Spinal cord (tissue), 10 donors: ENCODE results near the gene SELENOV. TPM values are rescaled to one million over a fixed set of nuclear protein-coding genes. Genes with fewer than 3 reads are reported as not detected.
A peak's percentile ranks its signal among the peaks of the same experiment; 100 is the strongest.

Experiments used
- DNase-seq, 6 donors: peaks; one replicate each; pipeline versions ENCODE4 v3.0.0 to v3.0.0-alpha.2; 2013 to 2015; ENCODE audit warnings: low spot score in 6 of 6, low read depth in 4 of 6
- H3K27ac ChIP-seq: one replicate; pipeline ENCODE4 v1.5.1; 2013; ENCODE audit warnings: low read depth, low read length, control low read depth
- H3K27me3 ChIP-seq: one replicate; pipeline ENCODE4 v1.6.1; 2013; ENCODE audit warnings: low read length; ENCODE audit not compliant: control insufficient read depth, insufficient read depth
- H3K36me3 ChIP-seq: one replicate; pipeline ENCODE4 v1.6.1; 2013; ENCODE audit warnings: low read length; ENCODE audit not compliant: control insufficient read depth, insufficient read depth
- H3K4me1 ChIP-seq: one replicate; pipeline ENCODE4 v1.6.1; 2013; ENCODE audit warnings: low read length; ENCODE audit not compliant: control insufficient read depth, insufficient read depth
- H3K4me3 ChIP-seq: one replicate; pipeline ENCODE4 v1.5.1; 2013; ENCODE audit warnings: low read depth, low read length, control low read depth
- H3K9me3 ChIP-seq: one replicate; pipeline ENCODE4 v1.6.1; 2013; ENCODE audit warnings: low read length; ENCODE audit not compliant: control insufficient read depth, insufficient read depth
- WGBS: methylation state at CpG from one replicate; pipeline ENCODE4 v1.1.5; 2013; ENCODE audit warnings: missing lambda C conversion rate; ENCODE audit not compliant: insufficient coverage; 5-methylcytosine and 5-hydroxymethylcytosine counted together
- polyA plus RNA-seq, 2 donors: library from polyadenylated mRNA; unstranded; fragments of 120-200 nt; gene quantifications; one replicate each; pipeline ENCODE4 v1.2.1, GENCODE V29; 2013; ENCODE audit not compliant: insufficient read length in 2 of 2
- total RNA-seq, 2 donors: library from RNA; depleted of rRNA in 1 of 2; stranded (reverse); fragments of 120-200 nt in 1 of 2; fragments of >200 nt in 1 of 2; gene quantifications; one replicate each; pipeline versions ENCODE4 v1.2.3 to v1.2.4, GENCODE V29; 2013 to 2014
- donor health status: healthy.

SELENOV gene
- total and polyA plus RNA-seq, 4 donors = 0.54 to 1.7 (median 0.77) TPM; not detected in 1

DNA sequence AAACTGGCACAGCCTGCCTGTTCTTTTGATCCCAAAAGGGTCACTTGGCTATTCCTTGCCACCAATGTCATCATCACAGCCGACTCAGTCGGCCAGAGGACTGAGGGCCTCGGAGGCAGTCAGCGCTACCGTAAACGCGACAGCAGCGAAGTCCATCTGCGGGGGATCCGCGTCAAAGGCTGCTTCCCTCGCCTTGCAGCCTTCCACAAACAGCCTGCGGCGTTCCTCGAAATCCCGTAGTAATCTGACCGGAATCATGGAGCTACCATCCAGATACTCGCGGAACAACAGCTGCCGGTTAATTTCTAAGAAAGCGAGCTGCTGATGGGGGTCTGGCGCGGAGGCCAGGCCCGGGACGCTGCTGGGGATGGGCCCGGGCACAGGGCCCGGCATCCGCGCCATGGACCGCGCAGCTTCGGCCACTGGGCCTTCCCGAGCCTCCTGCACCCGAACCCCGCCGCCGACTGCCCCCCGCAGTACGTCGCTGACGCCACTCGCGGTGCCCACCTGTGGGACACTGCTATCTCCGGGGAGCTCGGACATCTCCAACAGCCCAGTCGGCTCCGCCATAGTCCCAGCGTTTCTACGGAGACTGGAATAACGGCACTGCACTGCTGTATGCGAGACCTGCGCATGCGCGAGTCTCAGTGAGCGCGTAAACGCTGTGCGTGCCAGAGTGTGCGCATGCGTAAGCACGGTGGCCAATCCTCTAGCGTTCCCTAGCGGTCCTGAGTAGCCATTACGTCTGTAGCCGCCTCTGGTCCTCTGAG is 17.5 kb downstream of the SELENOV start, which contains the start of gene EID2B:
TSS of gene EID2B (minus strand) at position 620 of the 770 bp plus-strand sequence. CDS start at position 570, 50 bp downstream.
- Histone ChIP-seq H3K4me1 (peaks cover 12% of the 10 kb centered on the region), H3K4me3 (peak within 1 kb of the TSS; percentile 77), H3K36me3 (peaks cover 19% of the 10 kb centered on the region), H3K27me3 (no peaks in the 10 kb centered on the region), H3K27ac (peak within 1 kb of the TSS; percentile 81), H3K9me3 (no peaks in the 10 kb centered on the region)
- 0% methylated on average over 65 of the region's 65 CpGs for WGBS
- peak; percentile 96 to 99 (median 98) for DNase-seq

DNA sequence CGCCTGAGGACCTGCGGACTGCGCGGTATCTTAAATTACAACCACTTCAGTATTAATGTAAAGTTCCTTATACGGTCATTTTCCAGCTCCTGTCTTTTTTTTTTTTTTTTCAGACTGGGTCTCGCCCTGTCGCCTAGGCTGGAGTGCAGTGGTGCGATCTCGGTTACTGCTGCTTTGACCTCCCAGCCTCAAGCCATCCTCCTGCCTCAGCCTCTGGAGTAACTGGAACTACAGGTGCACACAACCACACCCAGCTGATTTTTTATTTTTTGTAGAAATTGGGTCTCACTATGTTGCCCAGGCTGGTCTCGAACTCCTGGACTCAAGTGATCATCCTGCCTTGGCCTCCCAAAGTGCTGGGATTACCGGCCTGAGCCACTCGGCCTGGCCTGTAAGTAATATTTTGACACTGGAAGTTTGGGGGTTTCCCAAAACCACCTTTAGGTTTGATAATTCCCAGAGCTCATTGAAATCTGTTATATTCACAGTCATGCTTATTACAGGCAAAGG is 18.1 kb downstream of the SELENOV start:
- DNase-seq = no peak
- H3K36me3 ChIP-seq = peaks cover 17% of the 10 kb centered on the region
- H3K27ac ChIP-seq = no peak overlapping the region
- H3K27me3 ChIP-seq = no peaks in the 10 kb centered on the region
- 4% methylated on average over 4 of the region's 12 CpGs for WGBS
- peaks cover 12% of the 10 kb centered on the region for H3K4me1 ChIP-seq
- peak overlapping the region; percentile 77 for H3K4me3 ChIP-seq
- H3K9me3 ChIP-seq = no peaks in the 10 kb centered on the region

DNA sequence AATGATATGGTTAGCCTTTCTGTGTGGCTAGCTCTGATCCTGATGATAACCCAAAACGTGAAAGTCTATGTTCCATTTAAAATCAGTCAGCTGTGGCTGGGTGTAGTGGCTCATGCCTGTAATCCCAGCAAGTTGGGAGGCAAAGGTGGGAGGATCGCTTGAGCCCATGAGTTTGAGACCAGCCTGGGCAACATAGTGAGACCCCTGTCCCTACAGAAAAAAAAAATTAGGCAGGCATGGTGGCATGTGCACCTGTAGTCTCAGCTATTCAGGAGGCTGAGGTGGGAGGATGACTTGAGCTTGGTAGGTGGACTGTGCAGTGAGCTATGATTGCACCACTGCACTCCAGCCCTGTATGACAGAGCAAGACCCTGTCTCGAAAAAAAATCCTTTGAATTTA is 18.9 kb downstream of the SELENOV start:
- no peaks in the 10 kb centered on the region for H3K27me3 ChIP-seq
- no peak for DNase-seq
- H3K4me1 ChIP-seq = peaks cover 12% of the 10 kb centered on the region
- no peak overlapping the region for H3K27ac ChIP-seq
- WGBS = 67% methylated on average over 3 of the region's 3 CpGs
- no peak overlapping the region for H3K4me3 ChIP-seq
- H3K9me3 ChIP-seq = no peaks in the 10 kb centered on the region
- peaks cover 15% of the 10 kb centered on the region for H3K36me3 ChIP-seq

DNA sequence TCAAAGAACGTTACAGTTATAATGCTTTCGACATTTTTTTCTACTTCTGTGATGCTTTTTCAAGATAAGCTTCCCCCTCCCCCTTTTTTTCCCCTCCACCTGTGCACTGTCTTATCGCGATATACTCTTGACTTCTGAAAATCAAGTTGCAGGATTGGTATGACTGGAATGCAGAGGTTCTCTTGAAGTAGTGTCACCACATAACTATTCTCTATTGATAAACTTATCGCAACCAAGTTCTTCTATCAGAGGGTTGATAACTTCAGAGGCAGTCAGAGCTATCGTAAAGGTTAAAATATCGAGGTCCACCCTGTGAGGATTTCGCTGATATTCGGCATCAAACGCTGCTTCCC is 24.2 kb downstream of the SELENOV start:
- no peaks in the 10 kb centered on the region for H3K4me1 ChIP-seq
- H3K27me3 ChIP-seq = no peaks in the 10 kb centered on the region
- H3K36me3 ChIP-seq = peaks cover 3% of the 10 kb centered on the region
- peak overlapping the region; percentile 68 for H3K4me3 ChIP-seq
- DNase-seq = no peak
- WGBS = 0% methylated on average over 6 of the region's 10 CpGs
- H3K27ac ChIP-seq = peak overlapping the region; percentile 81
- H3K9me3 ChIP-seq = no peaks in the 10 kb centered on the region

DNA sequence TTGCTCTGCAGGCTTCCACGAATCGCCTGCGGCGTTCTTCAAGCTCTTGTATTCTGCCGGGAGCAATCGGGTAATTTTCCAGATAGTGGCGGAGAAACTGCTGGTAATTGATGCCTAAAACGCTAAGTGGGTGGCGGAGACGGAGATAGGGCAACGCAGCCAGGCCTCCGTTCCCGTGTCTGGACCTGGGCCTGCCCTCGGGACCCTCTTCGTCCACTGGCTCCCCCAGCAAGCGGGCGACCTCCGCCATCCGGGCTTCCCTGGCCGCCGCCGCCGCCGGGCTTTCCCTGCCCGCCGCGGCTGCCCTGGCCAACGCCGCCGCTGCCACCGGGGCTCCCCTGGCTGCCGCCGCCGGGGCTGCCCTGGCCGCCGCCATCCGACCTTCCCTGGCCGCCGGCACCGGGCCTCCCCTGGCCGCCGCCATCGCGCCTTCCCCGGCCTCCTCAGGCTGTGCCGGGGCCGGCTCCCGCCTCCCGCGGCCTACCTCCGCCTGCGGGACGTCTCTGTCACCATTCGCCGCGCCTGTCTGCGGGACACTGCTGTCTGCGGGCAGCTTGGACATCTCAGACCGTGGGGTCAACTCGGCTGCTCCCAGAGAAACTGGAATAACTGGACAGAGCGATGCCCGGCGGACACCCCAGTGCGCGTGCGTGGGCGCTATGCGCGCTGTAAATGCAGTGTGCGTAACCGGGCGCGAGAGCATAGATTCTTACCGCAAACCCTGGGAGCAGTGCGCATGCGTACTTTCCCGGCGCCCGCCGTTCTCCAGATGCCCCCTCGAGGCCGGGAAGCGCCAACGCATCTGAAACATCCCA is 24.8 kb downstream of the SELENOV start, which contains the start of gene EID2:
TSS of gene EID2 (minus strand) at position 644 of the 815 bp plus-strand sequence. CDS start at position 562, 82 bp downstream.
- Histone ChIP-seq H3K4me3 (peak within 1 kb of the TSS; percentile 68), H3K9me3 (no peaks in the 10 kb centered on the region), H3K36me3 (peaks cover 3% of the 10 kb centered on the region), H3K27me3 (no peaks in the 10 kb centered on the region), H3K4me1 (no peaks in the 10 kb centered on the region), H3K27ac (peak within 1 kb of the TSS; percentile 94)
- WGBS = under 1% methylated on average over 84 of the region's 84 CpGs
- peak; percentile 85 to 98 (median 93) for DNase-seq

DNA sequence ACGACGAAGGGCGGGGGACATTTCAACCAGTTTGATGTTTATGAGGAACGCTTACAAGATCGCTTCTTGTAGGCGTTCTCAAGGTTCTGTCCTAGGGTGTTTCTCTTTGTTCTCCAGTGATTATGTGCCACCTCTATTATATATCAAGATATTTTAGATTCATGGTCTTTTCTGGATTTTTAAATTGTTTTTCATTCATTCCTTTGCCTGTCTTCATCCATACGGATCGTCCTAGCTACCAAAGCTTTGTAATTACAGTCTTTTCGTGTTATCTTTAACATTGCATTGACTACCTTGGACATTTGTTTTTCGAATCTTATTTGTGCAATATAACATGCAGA is 25.4 kb downstream of the SELENOV start:
- DNase-seq = no peak
- WGBS = 0% methylated on average over 1 of the region's 10 CpGs
- peaks cover 3% of the 10 kb centered on the region for H3K36me3 ChIP-seq
- H3K9me3 ChIP-seq = no peaks in the 10 kb centered on the region
- no peak overlapping the region for H3K27ac ChIP-seq
- H3K4me3 ChIP-seq = peak overlapping the region; percentile 68
- no peaks in the 10 kb centered on the region for H3K4me1 ChIP-seq
- no peaks in the 10 kb centered on the region for H3K27me3 ChIP-seq

DNA sequence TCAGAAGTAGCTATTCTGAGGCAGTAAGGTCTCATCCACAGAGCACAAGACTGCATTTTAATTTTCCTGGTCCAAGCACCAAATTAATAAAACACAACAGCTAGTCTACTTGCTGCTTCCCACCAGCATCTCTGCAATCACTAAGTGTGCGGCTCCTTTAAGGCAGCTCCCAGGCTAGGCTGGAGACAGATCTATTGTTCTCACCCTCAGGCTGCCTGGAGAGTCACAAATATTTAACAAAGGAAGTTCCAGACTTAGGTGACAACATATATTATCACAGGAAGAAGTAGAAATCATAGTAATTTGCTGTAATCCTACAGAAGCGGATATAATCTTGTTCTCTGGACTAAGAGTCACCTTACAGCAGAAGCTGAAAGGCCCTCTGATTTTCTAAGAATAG is 27.3 kb downstream of the SELENOV start:
- Histone ChIP-seq H3K27me3 (no peaks in the 10 kb centered on the region), H3K4me3 (no peak overlapping the region), H3K27ac (no peak overlapping the region), H3K9me3 (no peaks in the 10 kb centered on the region), H3K36me3 (no peaks in the 10 kb centered on the region), H3K4me1 (no peaks in the 10 kb centered on the region)
- peak in 2 of 6 donors; percentile 34 to 86 for DNase-seq
- WGBS = 76% methylated on average over 2 of the region's 2 CpGs

DNA sequence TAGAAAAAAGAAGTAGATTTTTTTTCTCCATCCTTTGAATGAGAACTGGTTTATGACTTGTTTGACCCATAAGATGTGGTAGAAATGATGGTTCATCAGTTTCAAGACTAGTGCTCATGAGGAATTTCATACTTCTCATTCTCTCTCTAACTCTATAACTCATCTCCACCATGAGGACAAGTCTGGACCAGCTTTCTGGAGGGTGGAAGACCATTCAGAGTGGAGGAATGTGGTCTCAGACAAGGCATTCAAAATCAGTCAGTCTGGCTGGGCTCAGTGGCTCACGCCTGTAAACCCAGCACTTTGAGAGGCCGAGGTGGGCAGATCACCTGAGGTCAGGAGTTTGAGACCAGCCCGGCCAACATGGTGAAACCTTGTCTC is 28.5 kb downstream of the SELENOV start:
- Histone ChIP-seq H3K27me3 (no peaks in the 10 kb centered on the region), H3K36me3 (no peaks in the 10 kb centered on the region), H3K27ac (no peak overlapping the region), H3K4me3 (no peak overlapping the region), H3K9me3 (no peaks in the 10 kb centered on the region), H3K4me1 (no peaks in the 10 kb centered on the region)
- DNase-seq = no peak
- WGBS = 85% methylated on average over 2 of the region's 3 CpGs

DNA sequence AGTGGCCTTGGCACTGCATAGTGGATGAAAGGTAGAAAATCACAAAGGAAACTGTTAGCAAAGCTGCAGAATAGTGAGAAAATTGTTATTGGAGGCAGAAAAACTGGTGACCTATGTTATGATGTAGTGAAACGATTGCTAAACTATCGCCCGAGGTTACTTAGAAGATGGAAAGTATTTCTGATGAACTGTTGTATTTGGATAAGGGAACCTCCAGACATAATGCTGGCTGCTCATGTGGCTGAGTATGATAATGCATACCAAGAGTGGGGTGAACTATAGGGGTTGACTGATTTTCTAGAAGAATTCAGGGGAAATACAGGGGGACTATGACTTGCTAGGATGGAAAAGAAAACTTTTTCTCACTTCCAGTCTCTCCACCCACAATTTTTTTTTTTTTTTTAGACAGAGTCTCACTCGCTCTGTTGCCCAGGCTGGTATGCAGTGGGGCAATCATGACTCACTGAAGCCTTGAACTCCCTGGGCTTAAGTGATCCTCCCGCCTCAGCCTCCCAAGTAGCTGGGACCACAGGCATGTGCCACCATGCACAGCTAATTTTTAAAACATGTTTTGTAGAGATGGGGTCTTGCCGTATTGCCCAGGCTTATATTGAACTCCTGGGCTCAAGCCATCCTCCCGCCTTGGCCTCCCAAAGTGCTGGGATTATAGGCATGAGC is 29.4 kb downstream of the SELENOV start:
- DNase-seq = no peak
- H3K4me3 ChIP-seq = no peak overlapping the region
- H3K27ac ChIP-seq = no peak overlapping the region
- H3K36me3 ChIP-seq = no peaks in the 10 kb centered on the region
- H3K4me1 ChIP-seq = no peaks in the 10 kb centered on the region
- H3K27me3 ChIP-seq = no peaks in the 10 kb centered on the region
- WGBS = 86% methylated on average over 7 of the region's 7 CpGs
- H3K9me3 ChIP-seq = no peaks in the 10 kb centered on the region
